CD4-positive, alpha-beta T cell treated with Interleukin-6 at 100 ng/mL for 8 hours (primary cell): ENCODE measurements around the gene SLC24A3.

ENCODE experiments used
- DNase-seq: peaks from one replicate; pipeline ENCODE4 v3.0.0-alpha.2; 2020; ENCODE audit warnings: mixed read lengths, low spot score

Gene SLC24A3

DNA sequence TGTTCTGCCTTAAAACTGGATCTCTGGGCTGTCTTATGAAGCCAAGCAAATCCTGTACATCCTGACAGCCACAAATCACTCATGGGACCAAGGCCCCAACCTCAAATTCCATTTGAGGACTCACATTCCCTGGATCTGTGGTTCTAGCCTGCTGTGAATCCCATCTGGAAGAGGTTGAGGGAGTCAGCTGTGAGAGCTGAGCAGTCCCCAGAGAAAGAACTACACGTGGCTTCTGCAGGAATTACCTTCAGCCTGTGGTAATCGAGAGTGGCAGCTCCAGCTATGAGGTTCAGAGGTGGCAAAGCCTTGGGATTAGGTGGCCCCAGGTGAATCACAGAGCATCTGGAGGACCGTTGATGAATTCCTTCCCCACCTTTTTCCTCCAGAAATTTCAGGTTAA is 245.2 kb downstream of the SLC24A3 start:
- no peak for DNase-seq

DNA sequence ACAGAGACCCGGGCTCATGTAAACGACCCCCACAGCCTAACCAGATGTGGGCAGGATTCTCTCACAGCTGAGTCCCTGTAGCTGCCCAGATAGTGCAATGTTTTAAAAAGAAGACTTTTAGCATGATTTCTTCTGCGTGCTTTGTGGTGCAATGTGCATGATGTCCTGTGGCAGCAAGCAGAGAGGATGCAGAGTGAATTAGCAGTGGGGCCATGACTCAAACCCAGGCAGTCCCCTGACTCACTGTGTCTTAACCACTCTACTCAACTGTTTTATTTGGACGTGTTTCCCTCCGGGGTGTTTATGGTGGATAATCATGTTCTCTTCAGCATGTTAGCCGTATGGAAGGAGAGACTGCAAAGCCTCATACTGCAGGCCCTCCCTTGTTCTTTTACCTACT is 247.9 kb downstream of the SLC24A3 start:
- DNase-seq, result no peak

DNA sequence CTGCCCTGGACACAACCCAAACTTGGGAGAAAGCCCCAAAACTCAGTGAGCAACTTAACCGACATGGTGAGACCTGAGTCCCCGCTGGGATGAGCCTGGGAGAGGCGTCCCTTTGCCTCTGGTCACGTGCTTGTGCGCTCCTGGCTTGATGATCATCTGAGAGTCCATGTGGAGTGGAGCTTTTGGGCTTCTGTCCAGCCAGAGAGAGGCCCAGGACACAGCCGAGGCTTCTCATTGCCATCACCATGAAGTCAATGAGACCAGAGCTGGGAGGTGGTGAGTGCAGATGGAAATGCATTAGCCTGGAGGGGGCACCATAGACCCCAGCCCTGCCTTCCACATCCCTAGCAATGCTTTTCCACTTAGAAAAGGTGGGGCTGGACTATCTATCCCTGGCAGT is 250.0 kb downstream of the SLC24A3 start:
- DNase-seq, result no peak

DNA sequence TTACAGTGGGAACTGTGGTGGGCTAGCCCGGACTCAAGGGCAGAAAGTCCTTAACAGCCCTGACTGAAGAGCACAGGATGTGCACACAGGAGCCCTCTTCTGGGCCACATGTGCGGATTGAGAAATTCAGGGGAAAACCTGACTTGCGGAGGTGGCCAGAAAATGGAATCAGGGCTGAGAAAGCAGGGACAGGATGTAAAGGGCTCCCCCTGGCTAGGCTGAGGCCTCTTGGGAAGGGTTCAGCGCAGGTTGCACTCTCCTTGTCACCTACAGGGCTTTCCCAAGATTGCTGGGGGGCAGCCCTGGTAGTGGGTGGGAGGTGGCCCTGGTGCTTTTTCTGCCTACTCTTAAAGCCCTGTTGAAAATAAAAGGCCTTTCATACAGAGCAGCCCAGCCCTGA is 251.2 kb downstream of the SLC24A3 start:
- no peak for DNase-seq

DNA sequence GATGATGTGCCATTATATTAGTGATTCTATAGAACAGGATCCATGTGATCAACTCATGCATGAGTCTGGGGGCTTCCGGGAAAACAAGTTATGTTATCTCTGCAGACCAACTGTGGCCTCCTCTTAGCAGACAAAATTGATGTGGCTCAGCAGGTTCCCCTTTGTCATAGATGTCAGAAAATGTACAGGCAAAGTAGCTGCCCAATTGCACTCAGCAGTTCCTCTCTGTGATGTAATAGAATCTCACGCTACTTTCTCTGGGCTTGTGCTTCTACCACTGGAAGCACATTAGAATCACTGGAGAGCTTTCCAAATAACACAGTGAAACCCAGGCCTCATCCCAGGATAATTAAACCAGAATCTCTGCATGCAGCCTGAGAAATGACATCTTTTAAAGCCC is 253.1 kb downstream of the SLC24A3 start:
- no peak for DNase-seq

DNA sequence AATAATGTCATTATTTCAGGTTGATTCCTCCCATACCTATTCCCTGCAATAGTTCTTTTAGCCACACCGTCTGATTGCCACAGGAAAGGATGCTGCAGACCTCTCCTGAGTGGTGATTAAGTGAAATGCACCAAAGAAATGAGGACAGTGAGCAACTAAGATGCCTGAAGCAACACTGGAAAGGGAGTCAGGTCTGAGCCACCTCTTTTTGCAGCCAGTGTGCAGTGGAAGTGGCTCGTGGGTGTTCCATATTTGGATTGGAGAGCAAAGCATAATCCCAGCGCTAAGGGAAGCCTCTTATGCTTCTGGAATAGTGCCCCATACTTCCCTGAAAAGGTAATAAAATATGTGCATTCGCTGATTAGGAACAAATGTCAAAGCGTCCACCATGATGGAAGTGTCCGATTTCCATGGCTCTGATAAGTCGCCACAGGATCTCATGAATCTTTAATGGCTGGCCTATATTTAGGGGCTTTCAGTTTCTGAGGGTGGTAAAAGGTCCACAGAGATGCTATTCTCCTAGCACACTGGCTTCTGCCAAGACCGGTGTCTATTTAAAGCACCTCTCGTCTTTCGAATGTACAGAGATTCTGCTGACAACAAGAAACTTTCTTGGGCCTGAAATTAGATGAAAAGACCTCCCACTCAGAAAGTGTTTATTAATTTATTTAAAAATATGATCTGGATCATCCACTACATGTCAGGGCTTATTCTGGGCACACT is 253.9 kb downstream of the SLC24A3 start:
- DNase-seq, result no peak

DNA sequence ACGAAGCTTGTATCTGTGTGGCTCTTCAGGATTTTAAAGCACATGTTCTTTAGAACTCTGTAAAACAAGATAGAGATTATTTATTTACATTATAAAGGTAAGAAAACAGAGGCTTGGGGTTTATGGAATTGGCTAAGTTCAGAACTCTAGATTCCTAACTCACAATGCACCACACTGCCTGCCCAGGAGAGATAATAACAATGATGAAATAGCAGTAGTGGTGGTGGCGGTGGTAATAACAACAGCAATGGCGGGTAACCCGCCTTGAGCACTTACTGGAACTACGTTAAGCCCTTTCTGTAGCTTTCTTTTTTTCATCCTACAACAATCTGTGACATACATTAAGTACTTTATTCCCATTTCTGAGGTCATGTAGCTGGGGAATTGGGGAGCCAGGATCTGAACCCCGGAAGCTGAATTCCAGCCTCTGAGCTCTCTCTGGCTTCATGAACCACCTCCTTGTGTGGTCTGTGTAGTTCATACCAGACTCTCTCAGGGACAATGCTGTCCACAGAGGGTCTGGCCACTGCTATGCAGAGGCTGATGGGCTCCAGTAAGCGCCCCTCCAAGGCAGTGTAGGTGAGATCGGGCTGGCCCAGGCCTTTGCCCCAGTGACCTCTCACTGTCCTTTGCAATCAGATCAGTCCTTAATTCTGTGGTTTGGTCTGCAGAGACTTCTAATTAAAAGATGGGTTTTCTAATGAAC is 260.9 kb downstream of the SLC24A3 start:
- DNase-seq, result no peak

DNA sequence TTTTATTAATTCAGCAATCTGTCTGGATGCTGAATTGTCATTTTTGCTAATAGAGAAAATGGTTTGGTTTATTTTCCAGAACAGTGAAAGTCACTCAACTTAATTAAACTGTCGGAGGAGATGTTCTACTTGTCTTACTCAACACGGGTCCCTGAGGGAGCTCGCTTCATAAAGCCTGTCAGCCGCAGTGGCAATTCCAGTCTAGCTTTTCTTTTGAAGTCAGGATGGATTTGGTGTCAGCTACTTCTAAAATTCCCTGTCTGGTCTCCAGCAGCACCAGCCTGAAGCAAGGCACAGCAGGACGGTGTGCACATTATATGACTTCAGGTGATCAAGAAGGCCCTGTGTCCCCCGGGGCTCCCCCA is 261.5 kb downstream of the SLC24A3 start:
- no peak for DNase-seq

DNA sequence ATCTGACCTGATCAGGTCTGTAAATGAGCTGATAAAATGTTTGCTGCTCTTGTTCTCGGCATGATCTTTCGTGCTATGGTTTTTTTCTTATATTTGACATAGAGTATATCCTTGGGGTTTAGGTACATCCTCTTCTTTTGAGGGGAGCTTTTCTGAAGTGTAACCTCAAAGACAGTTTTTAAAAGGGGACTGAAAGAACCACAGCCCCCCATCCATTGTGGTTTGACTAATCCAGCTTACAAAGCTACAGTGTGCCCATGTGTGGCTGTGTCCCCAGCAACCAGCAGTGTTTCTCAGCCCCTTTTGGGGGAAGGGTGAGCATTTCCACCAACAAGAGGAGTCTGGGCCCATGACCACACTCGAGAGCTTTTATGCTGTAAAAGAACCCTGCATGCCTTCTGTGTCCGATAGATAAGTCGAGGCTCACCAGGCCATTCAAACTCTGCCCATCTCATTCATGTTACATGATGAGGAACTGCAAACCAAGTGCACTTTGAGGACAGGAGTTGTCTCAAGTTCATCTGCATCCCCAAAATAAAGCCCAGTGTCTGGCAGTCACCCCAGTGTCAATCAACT is 266.0 kb downstream of the SLC24A3 start:
- DNase-seq, result no peak

DNA sequence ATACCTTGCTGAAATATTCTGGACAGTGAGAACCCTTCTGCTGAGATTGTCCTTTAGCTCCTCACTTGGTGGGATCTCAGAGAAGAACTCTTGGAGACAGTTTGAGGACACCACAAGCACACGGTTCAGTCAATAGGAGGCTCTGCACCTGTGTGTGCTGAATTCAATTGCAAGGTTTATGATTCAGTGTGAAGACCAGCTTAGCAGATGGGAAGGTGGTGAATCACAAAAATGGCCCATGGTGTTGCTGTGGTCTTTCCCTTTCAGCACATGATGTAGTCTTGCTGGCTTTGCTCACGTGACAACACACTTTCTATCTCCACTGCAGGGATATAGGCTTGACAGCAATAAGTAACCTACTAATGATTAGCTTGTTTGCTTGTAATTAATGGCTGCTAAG is 270.3 kb downstream of the SLC24A3 start:
- no peak for DNase-seq

DNA sequence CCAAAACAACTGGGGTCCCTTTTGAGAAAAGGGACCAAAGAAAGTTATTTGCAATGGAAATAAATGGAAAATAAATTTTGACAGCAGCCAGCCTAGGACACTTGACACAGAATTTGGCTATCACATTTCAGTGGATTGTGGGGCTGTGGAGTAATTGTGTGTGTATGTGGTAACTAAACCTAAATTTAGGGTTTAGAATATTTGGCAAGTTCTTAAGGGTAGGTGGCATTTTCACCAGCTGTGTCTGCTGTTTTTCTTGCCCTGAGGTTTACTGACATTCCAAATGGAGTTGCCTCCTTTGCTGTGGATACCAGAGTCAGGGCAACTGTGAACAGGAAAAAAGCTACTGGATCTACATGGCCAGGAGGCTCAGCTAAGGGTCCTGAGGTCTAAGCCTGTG is 270.9 kb downstream of the SLC24A3 start:
- DNase-seq, result no peak

DNA sequence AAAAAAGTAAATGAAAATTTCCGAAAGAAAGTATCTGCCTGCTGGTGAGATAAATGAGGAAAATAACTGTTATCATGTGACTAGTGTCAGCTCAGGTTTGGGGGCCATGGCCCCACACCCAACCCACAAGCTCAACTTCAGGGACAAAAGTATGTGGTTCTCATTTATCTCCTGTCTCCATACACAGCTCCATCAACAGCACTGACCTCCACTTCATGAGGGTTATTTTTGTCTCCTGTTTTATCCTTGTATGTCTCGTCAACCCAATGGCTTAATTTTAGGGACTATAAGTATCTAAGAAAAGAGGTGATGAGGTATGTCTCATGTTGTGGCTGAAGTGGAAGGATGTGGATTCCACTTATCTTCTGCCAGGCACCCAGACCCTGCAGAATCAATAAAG is 274.0 kb downstream of the SLC24A3 start:
- DNase-seq, result no peak

DNA sequence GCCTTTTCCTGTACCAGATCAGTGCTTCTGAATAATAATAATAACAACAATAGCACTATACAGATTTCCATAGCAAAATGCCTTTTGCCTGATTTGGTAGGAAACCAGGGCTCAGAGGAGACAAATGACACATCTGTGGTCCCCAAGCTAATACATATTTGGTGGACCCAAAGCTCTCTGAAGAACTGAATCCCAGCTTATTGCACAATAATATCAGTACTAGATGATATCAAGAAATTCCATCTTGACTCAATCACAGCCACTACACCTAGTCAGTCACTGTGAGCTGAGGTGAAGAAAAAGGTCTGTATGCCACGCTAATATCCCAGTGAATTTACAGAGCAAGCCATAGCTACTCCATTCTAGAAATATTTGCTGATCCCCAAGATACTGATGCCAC is 275.0 kb downstream of the SLC24A3 start:
- no peak for DNase-seq

DNA sequence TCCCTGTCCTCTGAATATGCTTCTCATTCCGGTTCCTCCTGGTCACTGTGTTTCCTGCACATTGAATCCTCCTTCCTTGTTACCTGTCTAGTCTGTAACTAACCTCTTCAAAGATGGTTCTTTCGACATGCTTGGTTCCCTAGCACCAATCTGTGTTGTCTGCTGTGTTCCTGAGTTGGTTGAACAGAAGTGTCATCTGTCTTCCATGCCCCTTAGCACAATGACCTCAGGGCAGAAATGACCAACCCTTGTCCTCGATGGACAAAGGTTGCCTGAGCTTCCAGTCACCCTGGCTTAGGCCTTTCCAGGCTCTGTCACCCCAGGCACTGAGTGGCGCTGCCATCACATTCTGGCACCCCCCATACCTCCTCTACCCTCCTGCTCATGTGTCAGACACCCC is 278.8 kb downstream of the SLC24A3 start:
- DNase-seq, result no peak

DNA sequence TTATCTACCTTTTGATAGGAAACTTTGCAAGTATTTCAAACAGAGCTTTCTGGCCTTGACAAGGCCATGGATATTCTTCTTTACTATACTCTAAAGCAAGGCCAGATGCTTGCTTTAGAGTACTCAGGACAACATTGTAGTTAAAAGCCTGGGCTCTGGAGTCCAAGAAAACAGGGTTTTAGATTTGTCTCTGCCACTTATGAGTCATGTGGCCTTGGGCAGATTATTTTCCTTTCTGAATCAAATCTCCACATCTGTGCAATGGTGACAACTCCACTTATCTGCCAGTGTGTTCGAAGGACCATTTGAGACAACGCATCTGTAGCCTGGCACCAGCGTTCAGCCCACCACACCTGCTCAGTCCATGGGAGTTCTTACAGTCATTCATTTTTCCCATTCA is 279.7 kb downstream of the SLC24A3 start:
- no peak for DNase-seq

DNA sequence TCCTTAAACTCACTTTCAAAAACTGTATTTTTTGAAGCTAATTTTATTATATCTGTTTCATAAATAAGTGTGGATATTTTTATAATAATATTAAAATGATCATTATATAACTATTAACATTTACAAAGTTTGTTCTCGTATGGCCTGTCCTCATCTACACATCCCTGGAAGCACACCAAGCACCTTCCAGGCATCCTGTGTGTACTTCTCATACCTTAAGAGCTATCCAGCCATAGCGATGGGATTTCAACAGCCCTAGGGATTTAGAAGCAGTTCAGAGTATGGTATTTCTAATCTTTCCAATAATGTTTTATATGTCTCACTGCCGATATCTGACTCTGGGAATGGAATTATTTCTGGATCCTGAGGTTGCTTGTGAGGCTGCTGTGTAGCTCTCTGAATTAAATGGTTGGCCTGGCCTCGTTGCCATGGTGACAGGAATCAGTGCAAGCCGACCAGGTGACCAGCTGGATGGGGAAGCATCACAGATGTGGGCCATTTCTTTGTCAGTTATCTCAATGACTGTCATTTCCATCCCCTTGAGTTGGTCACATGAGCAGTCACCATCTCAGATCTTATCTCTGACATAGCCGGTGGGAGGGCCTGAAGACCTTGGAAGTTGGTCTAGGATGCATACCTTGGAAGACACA is 280.4 kb downstream of the SLC24A3 start:
- DNase-seq, result no peak

DNA sequence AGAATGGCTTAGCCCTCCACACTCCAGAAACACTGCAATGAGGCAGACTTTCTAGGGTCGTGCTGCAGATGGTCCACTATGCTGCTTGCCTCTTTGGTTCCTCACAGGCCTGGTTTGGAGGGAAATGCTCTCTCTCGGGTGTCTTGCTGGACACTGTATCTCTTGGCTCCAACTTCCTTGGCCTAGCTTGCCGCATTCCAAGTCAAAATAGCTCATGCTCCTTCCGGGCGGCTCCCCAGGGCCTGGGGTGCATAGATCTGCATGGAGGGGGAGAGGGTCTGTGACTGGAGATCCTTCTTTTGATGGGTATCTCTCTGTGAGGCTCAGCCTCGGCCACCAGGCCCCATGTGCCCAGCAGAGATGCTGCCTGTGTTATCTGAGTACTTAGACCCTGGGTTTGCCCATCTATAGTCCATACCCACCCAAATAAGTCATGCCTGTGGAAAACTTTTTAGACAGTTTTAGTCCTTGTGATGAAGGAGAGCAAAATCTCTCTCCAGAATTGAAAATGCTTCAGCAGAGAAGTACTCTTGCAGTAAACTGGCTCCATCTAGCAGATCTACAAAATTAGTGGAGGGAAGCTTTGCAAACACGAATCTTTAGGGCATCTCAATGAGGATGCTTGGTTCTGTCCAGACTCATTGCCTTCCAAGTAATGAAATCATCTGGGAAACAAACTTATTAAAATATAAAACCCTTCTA is 281.5 kb downstream of the SLC24A3 start:
- no peak for DNase-seq

DNA sequence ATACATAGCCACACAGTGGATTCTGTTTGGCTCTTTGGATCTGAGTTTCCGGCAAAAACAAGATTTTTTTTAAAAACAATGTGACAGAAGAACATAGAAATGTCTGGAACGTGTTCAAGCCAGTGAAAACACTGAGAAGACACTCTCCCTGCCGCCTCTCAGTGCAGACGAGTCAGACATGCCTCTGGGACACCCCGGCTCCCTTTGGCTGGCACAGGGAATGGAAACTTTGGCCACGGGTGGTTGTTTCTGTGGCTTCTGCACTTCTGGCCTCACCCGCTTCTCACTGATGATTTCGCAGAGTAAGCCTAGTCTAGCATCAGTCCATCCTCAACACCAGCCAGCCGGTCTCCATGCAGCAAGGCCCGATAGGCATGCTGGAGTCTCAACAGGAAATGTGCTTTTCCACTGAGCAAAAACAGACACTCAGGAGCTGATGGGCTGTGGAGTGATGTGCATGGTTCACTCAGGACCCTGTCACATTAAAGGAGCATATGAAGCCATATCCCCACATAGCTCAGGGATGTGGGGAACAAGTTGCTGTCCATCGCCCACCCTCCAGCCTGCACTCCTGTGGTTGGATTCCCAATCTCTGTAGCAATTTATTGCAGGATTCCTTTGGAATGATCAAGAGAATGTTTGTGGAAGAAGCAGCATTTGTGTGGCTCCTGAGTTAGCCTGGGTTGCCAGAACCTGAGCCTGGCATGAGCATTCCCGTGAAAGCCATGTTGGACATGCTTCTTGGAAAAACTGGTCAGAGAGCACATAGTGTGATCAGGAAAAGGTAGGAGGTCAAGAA is 283.7 kb downstream of the SLC24A3 start:
- DNase-seq, result no peak

DNA sequence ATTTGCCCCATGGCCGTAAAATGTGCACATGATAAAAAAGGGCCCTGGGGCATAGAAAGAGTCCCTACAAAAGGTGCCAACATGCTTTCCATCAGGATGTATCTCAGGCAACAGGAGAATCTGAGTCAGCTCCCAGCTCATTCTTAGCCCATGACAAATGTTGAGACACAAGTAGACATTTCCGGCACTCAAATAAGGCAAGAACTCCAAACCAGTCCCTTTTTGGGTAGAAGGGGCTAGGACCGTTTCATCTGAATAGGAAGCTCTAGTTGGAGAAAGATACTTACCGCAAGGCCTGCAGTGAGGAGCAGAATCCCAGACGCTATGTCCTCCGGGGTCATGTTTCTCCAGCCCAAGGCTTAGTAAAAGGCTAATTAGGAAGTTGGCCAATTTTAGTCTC is 284.6 kb downstream of the SLC24A3 start:
- no peak for DNase-seq

DNA sequence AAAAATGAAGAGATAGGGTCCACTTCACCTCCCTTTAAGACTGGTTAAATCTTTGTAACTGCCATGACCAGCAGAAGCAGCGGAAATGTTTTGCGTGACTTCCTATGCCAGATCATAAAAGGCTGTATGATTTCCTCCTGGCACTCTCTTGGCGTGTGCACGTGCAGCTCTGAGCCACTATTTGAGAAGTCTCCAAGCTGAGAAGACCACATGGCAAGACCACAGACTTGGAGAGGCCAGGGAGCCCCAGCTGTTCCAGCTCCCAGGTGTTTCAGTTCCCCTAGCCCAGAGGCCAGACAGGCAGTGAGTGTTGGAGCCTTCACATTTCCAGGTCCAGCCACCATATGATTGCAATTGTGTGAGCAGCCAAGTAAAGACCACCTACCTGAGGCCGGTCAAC is 286.3 kb downstream of the SLC24A3 start:
- no peak for DNase-seq

DNA sequence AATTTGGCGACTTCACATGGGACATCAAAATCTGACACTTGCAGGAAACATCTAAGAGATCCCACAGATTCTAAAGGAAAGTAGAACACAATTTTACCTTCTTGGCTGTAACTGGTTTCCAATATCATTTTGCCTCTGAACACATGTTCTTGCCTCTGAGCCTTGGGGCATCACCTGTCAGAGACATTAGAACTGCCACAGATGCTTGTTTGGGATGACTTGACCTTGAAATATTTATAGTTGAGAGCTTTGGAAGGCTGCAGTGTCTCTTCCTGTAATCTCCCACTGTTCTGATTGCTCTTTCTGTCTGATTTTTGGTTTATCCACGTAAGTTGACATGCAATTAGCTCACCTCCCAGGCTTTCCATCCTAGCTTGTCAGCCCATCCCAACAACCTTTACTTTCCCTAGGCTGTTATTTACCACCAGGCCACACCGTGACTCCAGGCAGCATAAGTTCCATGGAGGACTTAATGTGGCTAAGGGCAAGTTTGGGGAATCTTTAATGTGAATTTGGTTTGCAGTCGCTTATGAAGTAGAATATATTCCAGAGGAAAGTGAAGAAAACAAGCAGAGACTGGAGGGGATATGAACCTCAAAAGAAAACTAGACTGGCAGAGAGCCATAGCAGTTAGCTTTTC is 289.2 kb downstream of the SLC24A3 start:
- DNase-seq, result no peak
